ENCODE results near the gene ABHD12B. TPM values are rescaled to one million over a fixed set of nuclear protein-coding genes. Genes with fewer than 3 reads are reported as not detected.

ABHD12B gene, protein sequence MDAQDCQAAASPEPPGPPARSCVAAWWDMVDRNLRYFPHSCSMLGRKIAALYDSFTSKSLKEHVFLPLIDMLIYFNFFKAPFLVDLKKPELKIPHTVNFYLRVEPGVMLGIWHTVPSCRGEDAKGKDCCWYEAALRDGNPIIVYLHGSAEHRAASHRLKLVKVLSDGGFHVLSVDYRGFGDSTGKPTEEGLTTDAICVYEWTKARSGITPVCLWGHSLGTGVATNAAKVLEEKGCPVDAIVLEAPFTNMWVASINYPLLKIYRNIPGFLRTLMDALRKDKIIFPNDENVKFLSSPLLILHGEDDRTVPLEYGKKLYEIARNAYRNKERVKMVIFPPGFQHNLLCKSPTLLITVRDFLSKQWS
- total RNA-seq, result not detected in 2 replicates

DNA sequence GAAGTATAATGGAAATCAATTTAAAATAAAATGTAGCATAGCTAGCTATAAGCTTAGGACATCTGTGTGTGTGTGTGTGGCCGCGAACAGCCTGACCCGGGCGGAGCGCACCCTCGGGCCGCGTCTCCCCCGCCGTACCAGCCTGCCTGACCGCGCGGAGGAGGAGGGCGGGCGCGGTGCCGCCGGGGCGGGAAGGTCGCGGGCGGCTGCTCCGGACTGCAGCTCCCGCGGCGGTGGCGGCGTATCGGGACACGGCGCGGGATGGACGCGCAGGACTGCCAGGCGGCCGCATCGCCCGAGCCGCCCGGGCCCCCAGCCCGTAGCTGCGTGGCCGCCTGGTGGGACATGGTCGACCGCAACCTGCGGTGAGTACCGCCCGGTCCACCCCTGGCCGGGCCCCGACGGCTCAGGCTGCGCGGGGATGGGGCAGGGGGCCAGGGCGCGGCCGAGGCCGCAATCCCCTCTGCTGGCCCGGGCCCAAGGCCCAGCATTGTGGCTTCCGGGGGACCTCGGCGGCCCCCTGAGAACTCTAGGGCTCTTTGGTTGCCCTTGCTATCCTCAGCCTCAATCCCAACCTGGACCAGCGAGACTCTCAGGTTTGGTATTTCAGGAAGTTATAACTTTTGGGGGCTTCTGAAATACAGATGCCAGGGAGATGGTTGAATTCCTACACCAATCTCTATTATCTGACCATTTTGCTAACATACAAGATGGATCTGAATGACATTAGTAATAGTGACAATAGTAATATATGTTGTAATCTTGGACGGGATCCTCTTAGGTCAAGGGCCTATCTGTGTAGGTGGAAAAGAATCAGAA lies at the start of gene ABHD12B:
Gene ABHD12B (plus strand): TSS at position 140 of the 819 bp plus-strand sequence. CDS start 122 bp downstream, at position 262.
- DNase-seq (ENCODE audit: low read depth, low spot score), result no peak

DNA sequence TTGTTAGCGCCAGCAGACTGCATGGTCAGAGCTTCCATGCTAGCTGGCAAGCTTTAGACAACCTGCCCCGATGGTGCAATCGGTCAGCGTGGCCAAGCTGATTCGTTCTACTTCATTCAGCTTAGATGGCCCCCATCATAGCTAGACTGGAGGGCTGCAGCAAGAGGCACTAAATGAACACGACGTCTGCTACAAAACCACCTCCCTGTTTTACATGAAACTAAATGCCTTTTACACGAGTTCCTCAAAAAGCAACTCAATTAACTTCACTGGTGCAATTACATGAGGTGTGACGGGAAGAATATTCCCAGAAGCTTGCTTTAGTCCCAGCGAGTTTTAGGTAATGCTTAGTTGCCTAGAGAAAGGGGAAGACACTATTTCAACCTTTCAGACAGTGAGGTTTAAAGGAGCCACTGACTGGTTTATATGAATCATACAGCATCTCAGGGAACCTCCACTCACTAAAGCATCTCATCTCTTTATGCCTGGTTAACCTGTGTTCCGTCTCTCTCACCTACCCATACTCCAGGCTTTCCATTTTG lies 49.3 kb upstream of the ABHD12B start:
- no peak for DNase-seq (ENCODE audit: low read depth, low spot score)

DNA sequence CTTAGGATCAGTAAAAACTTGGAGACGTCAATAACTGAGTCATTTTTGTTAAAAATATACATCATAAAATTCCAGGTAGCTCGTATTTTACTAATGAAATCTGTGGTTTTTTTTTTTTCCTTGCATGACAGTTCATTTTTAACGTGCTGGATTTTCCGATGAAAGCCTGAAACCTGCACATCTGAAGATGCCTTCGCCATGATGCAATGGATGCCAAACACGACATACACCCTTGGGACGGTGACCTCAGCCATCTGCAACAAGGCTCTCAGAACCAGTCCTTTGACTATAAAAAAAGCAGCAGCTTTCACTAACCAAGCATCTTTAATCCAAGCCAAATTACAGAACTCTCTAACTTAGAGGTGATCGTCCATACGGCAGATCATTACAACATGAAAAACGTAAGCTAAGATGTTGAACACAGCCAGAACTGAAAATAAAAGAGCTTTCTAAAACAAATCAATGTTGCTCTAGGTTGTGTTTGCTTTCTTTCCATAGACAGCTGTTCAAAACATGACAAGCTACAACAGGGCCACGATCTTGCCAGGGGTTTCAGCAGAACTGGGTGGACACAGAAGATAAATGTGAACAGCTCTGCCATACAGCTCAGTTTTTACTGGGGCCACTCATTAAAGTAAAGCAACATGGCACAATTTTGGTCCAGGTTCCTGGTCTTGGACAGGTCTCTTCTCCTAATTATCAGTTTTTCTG lies 48.6 kb upstream of the ABHD12B start:
- DNase-seq (ENCODE audit: low read depth, low spot score), result no peak

DNA sequence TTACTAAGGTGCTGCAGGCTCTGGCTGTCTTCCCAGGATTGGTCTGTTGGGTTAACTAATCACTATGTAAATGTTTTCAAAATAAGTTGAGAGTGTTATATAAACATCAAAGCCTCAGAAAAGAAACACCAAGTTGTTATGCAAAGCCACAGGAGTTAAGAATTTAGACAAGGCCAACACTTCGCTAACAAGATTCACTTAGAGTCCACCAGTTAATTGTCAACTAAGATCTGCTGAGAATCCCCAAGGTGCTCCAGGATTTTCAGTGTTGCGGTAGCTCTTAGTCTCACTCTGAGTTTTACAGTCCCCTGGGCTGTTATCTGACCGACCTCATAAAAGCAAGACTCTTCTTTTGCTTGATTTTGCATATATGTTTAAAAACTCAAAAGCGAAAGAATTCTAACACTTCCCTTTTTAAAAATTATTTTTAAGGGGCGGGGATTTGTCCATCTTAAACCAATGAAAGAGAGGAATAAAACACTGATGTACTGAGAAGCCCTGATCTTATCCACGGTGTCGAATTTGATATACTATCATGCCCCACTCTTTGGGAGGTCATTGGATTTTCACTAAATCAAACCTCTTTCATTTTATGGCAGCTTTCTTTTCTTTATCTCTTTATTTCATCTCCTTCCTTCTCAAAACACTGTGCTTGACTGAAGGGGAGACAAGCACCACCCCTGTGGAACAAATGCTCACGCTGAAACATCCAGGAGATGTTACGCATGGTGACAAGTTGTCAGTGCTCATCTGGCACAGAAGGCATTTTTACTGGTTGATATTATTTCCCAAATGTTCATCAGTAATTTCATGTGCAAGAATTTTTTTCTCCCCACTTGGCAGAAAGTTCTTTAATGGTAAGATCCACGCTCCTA lies 47.9 kb upstream of the ABHD12B start:
- no peak for DNase-seq (ENCODE audit: low read depth, low spot score)

DNA sequence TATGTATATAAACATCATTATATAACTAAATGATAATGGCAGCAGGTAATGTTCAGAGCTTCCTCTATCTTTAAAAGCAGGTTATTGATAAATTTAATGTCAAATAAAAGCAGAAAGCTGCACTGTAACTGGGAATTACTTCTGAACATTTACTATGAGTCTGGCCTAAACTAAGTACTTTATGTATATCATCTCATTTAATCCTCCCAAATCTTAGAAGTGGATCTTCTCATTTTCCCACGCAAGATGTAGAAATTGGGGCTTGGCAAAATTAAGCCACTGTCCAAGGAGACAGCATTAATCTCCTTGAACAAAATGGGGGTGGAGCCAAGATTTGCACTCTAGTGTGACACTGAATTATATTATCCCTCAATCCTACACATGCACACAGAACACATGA lies 46.5 kb upstream of the ABHD12B start:
- DNase-seq (ENCODE audit: low read depth, low spot score), result no peak

DNA sequence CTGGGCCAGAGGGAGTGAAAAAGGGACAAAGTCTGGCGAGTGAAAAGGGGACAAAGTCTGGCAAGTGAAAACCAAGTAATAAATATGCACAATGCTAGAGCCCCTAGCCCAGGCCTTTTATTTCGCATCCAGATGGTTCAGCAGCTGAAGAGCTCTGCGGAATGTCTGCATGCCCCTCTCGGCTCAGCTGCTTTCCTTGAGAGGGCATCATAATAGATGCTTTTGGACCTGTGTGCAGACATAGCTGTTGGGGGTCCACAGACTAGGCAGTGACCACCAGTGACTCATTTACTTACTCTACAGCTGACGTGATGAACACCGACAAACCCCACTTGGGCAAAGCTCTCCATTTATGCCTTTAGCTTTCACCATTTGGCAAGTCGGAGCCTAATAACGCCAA lies 45.2 kb upstream of the ABHD12B start:
- no peak for DNase-seq (ENCODE audit: low read depth, low spot score)

DNA sequence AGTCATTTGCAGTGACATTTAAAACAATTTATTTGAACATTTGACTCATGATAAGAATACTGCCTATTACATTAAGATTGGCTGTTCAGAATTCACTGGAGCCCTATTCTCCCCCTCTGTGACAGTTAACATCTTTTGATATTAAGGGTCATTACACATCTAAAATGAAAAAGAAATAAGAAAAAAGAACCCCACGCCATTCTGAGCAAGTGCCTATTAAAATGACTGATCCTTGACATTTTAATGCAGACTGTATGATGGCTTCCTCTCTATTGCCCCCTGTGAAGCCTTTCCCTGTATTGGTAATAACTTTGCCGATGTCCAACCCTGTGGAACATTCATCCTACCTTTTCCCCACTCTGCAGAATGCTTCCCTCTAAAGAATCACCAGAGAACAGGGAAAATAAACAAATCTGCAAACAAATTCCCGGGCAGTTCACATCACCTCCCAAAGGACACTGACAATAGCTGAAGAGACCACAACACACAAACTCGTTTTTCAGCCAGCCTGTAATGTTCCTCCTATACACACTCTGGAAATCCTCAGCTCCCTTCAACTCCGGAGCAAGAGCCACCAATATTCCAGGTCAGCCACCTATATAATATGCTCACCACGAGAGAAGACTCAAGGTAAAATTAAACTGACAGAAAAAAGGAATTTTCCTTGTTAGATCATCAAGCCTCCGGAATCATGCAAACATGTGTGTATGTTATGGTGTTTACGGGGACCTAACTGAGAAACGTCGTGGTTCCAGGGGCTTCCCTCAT lies 42.9 kb upstream of the ABHD12B start:
- no peak for DNase-seq (ENCODE audit: low read depth, low spot score)

DNA sequence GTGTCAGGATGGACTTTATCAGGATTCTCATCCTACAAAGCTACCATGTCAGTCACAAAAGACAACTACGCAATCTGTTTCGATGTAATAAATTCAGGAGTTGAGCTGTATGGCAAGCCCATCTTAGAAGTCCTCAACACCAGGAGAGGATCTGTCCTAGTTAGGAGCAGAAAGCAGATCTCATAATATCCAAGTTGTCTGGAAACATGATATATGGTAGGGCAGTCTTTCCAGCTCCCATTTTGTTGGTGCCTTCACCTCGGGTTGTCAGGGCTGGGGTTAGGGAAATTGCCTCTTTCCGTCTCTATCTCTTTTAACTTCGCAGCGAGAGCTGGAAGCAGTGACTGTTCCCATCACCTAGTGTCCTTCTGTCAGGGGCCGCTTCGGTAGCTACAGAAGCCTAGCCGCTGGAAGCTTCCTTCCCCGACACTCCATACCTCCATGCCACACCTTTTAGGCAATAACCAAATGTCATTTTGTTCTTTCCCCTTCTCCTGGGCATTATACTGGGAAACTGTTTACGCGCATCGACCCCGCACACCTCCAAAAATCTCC lies 42.3 kb upstream of the ABHD12B start:
- no peak for DNase-seq (ENCODE audit: low read depth, low spot score)

DNA sequence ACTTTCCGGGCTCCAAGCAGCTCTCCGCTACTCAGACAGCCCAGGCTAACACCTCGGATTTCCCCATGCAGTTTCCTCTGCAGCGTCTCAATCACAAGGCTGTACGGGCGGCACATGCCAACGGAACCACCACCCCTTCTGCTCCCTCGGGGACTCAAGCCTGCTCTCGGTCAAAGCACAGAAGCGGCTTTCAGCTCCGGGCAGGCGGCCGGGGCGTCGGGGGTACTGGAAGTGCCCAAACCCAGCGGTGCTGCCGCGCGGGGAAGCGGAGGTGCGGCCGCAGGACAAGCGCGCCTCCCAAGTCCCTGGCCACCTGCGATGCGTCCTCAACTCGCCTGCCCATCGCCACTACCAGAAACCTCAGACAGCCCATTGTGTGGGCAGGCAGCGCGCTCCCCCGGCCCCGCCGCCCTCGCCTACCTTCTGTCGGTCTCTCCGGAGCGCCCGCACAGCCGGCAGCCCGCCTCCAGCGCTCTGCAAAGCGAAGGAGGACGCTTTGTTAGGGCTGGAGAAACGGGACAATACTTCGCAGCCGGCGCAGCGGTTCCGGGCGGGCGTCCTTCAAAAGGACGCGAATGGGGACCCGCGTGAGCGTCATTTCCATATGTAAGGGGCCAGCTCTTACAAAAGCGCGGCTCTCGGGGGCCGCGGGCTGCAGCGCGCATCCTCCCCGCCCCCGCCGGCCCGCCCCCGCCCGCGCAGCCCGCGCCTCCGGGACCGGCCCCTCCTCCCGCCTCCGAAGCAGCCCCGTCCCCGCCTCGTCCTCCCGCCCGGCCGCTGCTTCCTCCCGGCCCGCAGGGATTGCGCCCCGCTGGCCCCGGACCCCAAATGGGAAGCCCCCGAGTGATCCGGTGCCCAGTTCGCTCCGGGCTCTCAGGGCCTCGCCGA lies 41.6 kb upstream of the ABHD12B start:
- no peak for DNase-seq (ENCODE audit: low read depth, low spot score)

DNA sequence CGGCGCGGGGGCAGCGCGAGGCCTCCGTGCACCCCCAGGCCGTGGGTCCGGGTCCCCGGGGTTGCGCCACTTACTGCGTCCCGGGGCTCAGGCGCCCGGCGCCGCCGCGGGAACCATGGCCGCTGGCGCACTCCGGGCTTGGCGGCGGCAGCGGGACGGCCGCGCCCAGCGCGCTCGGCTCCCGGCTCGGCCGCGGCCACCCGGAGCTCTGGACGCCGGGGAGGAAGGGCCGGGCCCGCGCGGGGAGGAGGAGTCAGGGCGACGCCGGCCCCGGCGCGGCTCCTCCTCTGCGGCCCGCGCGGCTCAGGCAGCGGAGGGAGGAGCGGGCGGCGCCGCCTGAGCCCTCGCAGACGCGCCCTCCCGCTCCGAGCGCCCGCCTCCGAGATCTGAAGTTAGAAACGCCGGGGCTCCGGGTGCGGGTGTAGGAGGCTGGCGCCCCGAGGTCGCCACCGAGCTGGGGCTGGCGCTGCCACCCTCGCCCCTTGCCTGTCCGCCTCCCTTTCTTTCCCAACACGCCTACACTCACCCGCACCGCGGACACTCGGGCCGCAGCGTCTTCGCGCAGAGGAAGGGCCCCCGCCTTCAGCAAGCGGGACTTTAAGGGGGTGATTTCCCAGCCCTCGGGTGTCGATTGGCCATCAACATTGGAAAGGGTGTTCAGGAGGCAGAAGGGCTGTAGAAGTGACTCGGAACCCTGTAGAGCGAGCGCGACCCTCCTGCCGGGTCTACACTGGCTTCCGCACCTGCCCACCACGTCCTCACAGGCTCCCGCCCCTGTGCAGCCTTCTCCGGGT lies 40.7 kb upstream of the ABHD12B start, which contains the start of gene NIN:
Gene NIN (minus strand): TSS at position 231 of the 794 bp plus-strand sequence. CDS start 9,106 bp downstream, outside the sequence.
- DNase-seq (ENCODE audit: low read depth, low spot score), result no peak

DNA sequence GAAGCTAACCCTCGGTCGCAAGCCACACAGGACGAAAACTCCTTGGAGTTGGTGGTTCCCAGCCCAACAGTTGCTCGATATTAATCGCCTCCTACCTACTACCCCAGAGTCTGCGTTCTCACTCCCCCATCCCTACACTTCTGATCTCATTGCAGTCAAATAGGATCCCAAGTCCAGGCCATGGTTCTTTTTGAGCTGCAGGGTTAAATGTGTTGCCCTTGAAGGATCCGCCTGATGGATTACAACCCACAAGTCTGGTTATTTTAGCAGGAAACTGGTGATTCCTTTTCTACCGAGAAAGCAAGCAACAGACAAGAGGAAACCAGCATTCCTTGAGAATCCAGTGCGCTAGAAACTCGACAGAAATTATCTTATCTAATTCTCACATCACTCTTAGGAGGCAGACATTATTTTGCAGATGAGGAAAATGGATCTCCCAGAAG lies 40.1 kb upstream of the ABHD12B start:
- no peak for DNase-seq (ENCODE audit: low read depth, low spot score)

DNA sequence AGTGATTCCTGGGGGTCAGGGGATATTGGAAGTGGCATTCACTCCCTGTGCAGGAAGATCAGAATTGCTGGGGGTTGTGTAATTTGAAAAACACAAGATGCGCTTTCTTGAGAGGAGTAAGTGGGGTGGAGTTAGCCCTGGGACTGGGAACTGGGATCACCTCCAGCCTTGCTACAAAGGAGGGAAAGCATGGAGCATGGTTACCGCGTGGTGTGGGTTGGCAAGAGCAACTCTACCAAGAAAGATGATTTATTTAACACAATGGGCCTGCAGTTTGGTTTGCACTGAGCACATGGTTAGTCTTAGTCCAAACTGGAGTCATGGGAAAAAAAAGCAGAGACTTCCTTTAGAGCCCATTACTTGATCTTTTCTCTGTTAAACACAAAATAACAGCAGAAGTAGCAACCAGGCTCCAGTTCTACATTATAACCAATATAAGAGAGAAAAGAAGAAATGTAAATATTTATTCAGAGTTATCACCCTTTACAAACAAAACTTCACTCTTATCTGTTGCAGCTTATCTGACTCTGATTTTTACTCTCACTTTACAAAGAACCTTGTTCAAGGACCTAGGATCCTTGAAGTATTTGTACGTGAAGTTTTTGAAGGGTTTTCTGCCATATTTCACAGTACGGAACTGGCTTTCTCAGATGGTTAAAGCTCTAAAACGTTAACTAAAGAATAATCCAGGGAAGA lies 38.8 kb upstream of the ABHD12B start:
- no peak for DNase-seq (ENCODE audit: low read depth, low spot score)

DNA sequence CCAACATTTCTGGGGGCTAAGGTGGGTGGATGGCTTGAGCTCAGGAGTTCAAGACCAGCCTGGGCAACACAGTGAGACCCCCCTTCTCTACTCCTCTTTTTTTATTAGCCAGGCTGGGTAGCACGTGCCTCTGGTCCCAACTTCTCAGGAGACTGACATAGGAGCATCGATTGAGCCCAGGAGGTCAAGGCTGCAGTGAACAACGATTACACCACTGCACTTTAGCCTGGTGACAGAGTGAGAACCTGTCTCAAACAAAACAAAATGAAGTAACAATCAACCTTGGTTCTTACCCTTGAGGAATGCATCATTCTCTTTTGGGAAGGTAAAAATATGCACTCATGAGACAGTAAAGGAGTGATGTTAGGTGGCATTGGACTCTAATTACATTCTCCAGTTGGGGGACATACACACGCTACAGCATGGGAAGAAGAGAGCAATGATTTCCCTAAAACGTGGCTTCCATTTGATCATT lies 37.0 kb upstream of the ABHD12B start:
- DNase-seq (ENCODE audit: low read depth, low spot score), result no peak

DNA sequence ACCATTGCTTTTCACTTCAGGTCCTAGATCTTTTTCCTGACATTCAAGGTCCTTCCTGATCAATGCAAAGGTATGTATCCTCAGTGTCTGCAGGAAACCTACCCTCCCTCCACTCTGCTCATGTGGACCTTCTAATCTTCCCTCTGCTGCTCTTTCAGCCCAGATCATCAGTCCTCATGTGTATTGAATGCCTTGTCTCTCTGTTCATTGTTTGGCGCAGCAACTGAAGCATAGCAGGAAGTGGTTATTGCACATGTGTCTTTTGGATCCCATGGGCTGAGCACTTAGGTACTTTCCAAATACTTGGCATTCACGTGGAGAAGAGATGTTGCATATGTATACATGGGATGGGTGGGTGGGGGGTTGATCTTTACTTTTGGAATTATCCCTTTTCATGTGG lies 36.6 kb upstream of the ABHD12B start:
- DNase-seq (ENCODE audit: low read depth, low spot score), result no peak

DNA sequence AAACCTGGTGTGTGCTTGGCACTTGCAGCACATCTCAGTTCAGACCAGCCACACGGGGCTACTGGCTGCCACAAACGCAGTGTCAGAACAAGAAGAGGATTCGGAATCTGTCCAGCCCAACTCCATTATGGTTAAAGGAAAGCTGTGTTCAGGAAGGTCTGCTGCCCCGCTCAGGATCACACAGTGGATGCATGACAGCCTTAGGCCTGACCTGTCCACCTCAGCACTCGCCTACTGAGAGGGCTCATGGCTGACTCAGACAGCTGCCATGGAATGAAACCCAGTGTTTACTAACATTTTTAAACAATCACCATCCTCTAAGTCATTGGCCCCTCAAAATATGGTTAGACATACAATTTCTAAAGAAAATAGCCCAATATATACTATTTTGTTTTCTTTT lies 35.3 kb upstream of the ABHD12B start:
- no peak for DNase-seq (ENCODE audit: low read depth, low spot score)

DNA sequence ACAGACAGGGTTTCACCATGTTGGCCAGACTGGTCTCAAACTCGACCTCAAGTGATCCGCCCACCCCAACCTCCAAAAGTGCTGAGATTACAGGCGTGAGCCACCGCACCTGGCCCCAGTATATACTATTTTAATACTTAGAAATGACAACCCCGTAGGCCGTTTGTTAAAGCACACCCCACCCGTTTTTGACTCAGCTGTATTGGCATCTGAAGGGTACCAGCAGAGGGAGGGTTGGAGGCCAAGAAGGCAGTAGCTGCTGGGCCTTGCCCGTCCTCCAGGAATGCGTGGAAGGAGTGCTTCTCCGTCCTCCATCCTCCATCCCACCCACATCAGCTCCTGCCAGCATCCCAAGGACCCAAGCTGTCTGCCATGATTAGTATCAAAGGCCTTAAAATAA lies 34.6 kb upstream of the ABHD12B start:
- DNase-seq (ENCODE audit: low read depth, low spot score), result no peak
